ENCODE data around the gene ABHD12B.

ABHD12B gene

DNA sequence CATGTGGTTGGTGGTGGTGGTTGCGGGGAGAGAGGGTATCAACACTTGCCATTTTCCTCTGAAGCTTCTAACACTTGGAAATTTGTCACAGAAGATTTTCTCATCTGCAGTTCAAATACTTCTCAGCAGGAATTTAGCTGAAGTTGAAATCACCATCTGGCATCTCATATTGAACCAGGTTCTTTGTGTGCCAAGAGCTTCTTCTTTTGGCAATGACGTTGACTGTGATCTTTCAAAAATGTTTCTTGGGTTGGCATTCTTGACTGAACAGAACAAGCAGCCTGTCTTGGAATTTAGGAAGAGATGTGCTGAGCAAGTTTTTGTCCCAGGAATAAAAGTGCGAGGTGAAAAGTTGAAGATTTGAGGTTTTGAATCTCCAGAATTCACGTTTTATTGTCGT is 32.2 kb upstream of the ABHD12B start:
- Histone ChIP-seq H2AK5ac (ENCODE audit: low read depth, low read length) (no peak overlapping the region), H2BK12ac (ENCODE audit: low read length) (no peak overlapping the region), H2BK120ac (ENCODE audit: low read depth, low read length) (no peak overlapping the region), H3K27ac (replicated peaks; ENCODE audit: low read length) (no peak overlapping the region), H3K18ac (ENCODE audit: low read length) (no peak overlapping the region), H2AFZ (ENCODE audit: low read length) (no peak overlapping the region), H3K4me3 (ENCODE audit: low read length in 2 of 2) (no peak overlapping the region), H3K4ac (ENCODE audit: low read length) (no peak overlapping the region), H3K9ac (ENCODE audit: low read depth, low read length, poor library complexity) (no peak overlapping the region), H2BK15ac (ENCODE audit: low read length) (no peak overlapping the region), H3K36me3 (replicated peaks in 1 of 2; ENCODE audit: control insufficient read depth in 2 of 2, insufficient read depth in 2 of 2, low read length in 2 of 2) (no peaks in the 10 kb centered on the region), H3K27me3 (ENCODE audit: control insufficient read depth in 3 of 3, insufficient read depth in 3 of 3, low read depth in 1 of 3, low read length in 3 of 3) (peaks cover 0 to 29% (median 0%) of the 10 kb centered on the region in 3 experiments), H3K9me3 (replicated peaks in 1 of 2; ENCODE audit: control insufficient read depth in 2 of 2, insufficient read depth in 1 of 2, low read depth in 1 of 2, low read length in 2 of 2) (no peaks in the 10 kb centered on the region), H3K4me1 (ENCODE audit: control insufficient read depth in 2 of 2, insufficient read depth in 1 of 2, low read depth in 1 of 2, low read length in 2 of 2) (peaks cover 6 to 9% of the 10 kb centered on the region in 2 donors), H4K91ac (ENCODE audit: low read depth, low read length, poor library complexity) (no peak overlapping the region), H3K14ac (ENCODE audit: low read length) (no peak overlapping the region), H3K23ac (ENCODE audit: low read depth, low read length, poor library complexity) (no peak overlapping the region), H3K79me1 (ENCODE audit: low read depth, low read length) (no peaks in the 10 kb centered on the region), H3K4me2 (ENCODE audit: insufficient read depth, low read length, poor library complexity, severe bottlenecking) (no peak overlapping the region), H4K8ac (ENCODE audit: low read depth, low read length) (no peak overlapping the region), H2BK5ac (ENCODE audit: low read length) (no peak overlapping the region)
- no peak for DNase-seq (ENCODE audit: low spot score)
- WGBS, 2 donors (ENCODE audit: extremely low coverage in 2 of 2, insufficient read length in 2 of 2, insufficient replicate concordance in 1 of 2): no CpG with 5 or more reads among the region's 5 CpGs

DNA sequence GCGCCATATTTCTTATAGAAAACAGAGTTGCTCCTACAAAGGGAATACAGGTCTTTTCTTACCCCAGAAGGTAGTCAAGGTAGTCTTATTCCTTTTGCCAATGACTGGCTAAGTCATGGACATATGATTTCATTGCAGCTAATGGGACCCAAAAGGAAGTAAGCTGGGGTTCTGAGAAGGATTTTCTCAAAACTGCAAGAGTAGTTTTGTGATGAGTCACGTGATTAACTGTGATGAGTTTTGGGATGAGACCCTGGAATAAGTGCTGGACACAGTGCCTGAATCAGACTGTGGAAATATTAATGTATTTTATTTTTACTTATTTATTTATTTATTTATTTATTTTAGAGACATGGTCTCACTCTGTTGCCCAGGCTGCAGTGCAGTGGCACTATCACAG is 27.5 kb upstream of the ABHD12B start:
- H3K27ac ChIP-seq (replicated peaks; ENCODE audit: low read length): no peak overlapping the region
- no peak overlapping the region for H2AK5ac ChIP-seq (ENCODE audit: low read depth, low read length)
- no peak overlapping the region for H4K8ac ChIP-seq (ENCODE audit: low read depth, low read length)
- no peak overlapping the region for H4K91ac ChIP-seq (ENCODE audit: low read depth, low read length, poor library complexity)
- H2AFZ ChIP-seq (ENCODE audit: low read length): no peak overlapping the region
- no peak overlapping the region for H3K9ac ChIP-seq (ENCODE audit: low read depth, low read length, poor library complexity)
- H2BK5ac ChIP-seq (ENCODE audit: low read length): no peak overlapping the region
- no peak overlapping the region for H3K4me3 ChIP-seq (ENCODE audit: low read length in 2 of 2)
- H3K4me1 ChIP-seq (ENCODE audit: control insufficient read depth in 2 of 2, insufficient read depth in 1 of 2, low read depth in 1 of 2, low read length in 2 of 2): peaks cover 0 to 7% of the 10 kb centered on the region in 2 donors
- no peak overlapping the region for H3K18ac ChIP-seq (ENCODE audit: low read length)
- H3K23ac ChIP-seq (ENCODE audit: low read depth, low read length, poor library complexity): no peak overlapping the region
- H2BK12ac ChIP-seq (ENCODE audit: low read length): no peak overlapping the region
- H3K79me1 ChIP-seq (ENCODE audit: low read depth, low read length): no peaks in the 10 kb centered on the region
- H3K14ac ChIP-seq (ENCODE audit: low read length): no peak overlapping the region
- no peak overlapping the region for H3K4ac ChIP-seq (ENCODE audit: low read length)
- H2BK15ac ChIP-seq (ENCODE audit: low read length): no peak overlapping the region
- no peak overlapping the region for H2BK120ac ChIP-seq (ENCODE audit: low read depth, low read length)
- no CpG with 5 or more reads among the region's 2 CpGs for WGBS, 2 donors (ENCODE audit: extremely low coverage in 2 of 2, insufficient read length in 2 of 2, insufficient replicate concordance in 1 of 2)
- peaks cover 0 to 26% (median 0%) of the 10 kb centered on the region in 3 experiments for H3K27me3 ChIP-seq (ENCODE audit: control insufficient read depth in 3 of 3, insufficient read depth in 3 of 3, low read depth in 1 of 3, low read length in 3 of 3)
- peaks cover 0 to 2% of the 10 kb centered on the region in 2 donors for H3K36me3 ChIP-seq (replicated peaks in 1 of 2; ENCODE audit: control insufficient read depth in 2 of 2, insufficient read depth in 2 of 2, low read length in 2 of 2)
- no peak for DNase-seq (ENCODE audit: low spot score)
- no peak overlapping the region for H3K4me2 ChIP-seq (ENCODE audit: insufficient read depth, low read length, poor library complexity, severe bottlenecking)
- no peaks in the 10 kb centered on the region for H3K9me3 ChIP-seq (replicated peaks in 1 of 2; ENCODE audit: control insufficient read depth in 2 of 2, insufficient read depth in 1 of 2, low read depth in 1 of 2, low read length in 2 of 2)

DNA sequence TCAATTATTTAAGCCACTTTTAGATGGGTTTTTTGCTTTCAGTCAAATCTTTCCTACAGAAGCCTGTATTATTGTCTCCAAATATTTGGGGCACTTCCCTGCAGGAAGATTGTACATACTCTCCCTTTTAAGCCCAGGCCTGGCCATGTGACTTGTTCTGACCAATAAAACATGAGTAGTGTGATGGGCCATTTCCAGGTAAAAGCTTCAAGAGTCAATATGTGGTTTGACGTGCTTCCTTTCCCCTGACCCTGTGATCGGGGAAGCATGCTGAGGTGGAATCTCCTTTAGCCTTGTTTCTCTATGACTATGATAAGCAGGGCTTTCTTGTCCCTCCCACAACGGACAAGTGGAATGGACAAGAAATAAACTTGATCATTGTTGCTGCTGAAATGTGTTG is 26.7 kb upstream of the ABHD12B start:
- no peak overlapping the region for H3K4me2 ChIP-seq (ENCODE audit: insufficient read depth, low read length, poor library complexity, severe bottlenecking)
- no peak overlapping the region for H2AK5ac ChIP-seq (ENCODE audit: low read depth, low read length)
- no peak overlapping the region for H2BK12ac ChIP-seq (ENCODE audit: low read length)
- H4K91ac ChIP-seq (ENCODE audit: low read depth, low read length, poor library complexity): no peak overlapping the region
- H2BK15ac ChIP-seq (ENCODE audit: low read length): no peak overlapping the region
- no peak overlapping the region for H2BK120ac ChIP-seq (ENCODE audit: low read depth, low read length)
- no peak overlapping the region for H3K4ac ChIP-seq (ENCODE audit: low read length)
- no peak overlapping the region for H2BK5ac ChIP-seq (ENCODE audit: low read length)
- H3K9ac ChIP-seq (ENCODE audit: low read depth, low read length, poor library complexity): no peak overlapping the region
- H3K36me3 ChIP-seq (replicated peaks in 1 of 2; ENCODE audit: control insufficient read depth in 2 of 2, insufficient read depth in 2 of 2, low read length in 2 of 2): peaks cover 0 to 2% of the 10 kb centered on the region in 2 donors
- no peak overlapping the region for H3K23ac ChIP-seq (ENCODE audit: low read depth, low read length, poor library complexity)
- no peak overlapping the region for H3K4me3 ChIP-seq (ENCODE audit: low read length in 2 of 2)
- H3K79me1 ChIP-seq (ENCODE audit: low read depth, low read length): no peaks in the 10 kb centered on the region
- H3K14ac ChIP-seq (ENCODE audit: low read length): no peak overlapping the region
- no peaks in the 10 kb centered on the region for H3K9me3 ChIP-seq (replicated peaks in 1 of 2; ENCODE audit: control insufficient read depth in 2 of 2, insufficient read depth in 1 of 2, low read depth in 1 of 2, low read length in 2 of 2)
- H3K27ac ChIP-seq (replicated peaks; ENCODE audit: low read length): no peak overlapping the region
- H2AFZ ChIP-seq (ENCODE audit: low read length): no peak overlapping the region
- peaks cover 0 to 19% (median 0%) of the 10 kb centered on the region in 3 experiments for H3K27me3 ChIP-seq (ENCODE audit: control insufficient read depth in 3 of 3, insufficient read depth in 3 of 3, low read depth in 1 of 3, low read length in 3 of 3)
- DNase-seq (ENCODE audit: low spot score): no peak
- no peak overlapping the region for H3K18ac ChIP-seq (ENCODE audit: low read length)
- no CpG with 5 or more reads among the region's 3 CpGs for WGBS, 2 donors (ENCODE audit: extremely low coverage in 2 of 2, insufficient read length in 2 of 2, insufficient replicate concordance in 1 of 2)
- peaks cover 0 to 5% of the 10 kb centered on the region in 2 donors for H3K4me1 ChIP-seq (ENCODE audit: control insufficient read depth in 2 of 2, insufficient read depth in 1 of 2, low read depth in 1 of 2, low read length in 2 of 2)
- no peak overlapping the region for H4K8ac ChIP-seq (ENCODE audit: low read depth, low read length)

DNA sequence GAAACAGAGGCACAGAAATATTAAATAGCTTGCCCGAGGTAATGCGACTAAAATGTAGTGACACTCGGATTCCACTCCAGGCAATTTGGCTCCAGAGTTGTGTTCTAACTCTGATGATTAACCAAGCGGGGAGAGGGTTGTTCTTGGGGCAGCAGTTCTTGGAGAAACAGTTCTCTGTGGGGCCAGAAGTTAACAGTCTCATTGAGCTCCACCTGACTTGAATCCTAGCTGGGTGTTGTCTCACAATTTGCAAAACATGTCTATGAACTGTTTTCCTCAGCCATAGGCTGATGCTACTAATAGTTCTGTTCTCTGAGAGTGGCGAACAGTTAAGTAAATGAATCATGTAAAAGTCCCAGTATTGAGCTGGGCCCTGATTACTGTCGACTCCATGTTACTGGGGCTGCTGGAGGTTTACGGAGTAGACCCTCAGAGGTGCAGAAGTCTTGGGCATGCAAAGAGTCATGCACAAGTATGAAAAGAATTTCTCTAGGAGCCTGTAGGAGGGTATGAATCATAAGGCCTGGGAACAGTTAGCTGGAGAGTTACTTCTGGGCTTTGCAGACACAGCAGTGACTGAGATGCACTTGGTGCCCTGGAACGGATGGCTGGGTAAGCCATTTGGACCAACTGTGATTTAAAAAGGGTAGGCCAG is 25.5 kb upstream of the ABHD12B start:
- DNase-seq (ENCODE audit: low spot score): no peak
- Histone ChIP-seq H3K79me1 (ENCODE audit: low read depth, low read length) (no peaks in the 10 kb centered on the region), H3K27ac (replicated peaks; ENCODE audit: low read length) (no peak overlapping the region), H4K91ac (ENCODE audit: low read depth, low read length, poor library complexity) (no peak overlapping the region), H2AFZ (ENCODE audit: low read length) (no peak overlapping the region), H3K27me3 (ENCODE audit: control insufficient read depth in 3 of 3, insufficient read depth in 3 of 3, low read depth in 1 of 3, low read length in 3 of 3) (peaks cover 0 to 16% (median 0%) of the 10 kb centered on the region in 3 experiments), H3K4me1 (ENCODE audit: control insufficient read depth in 2 of 2, insufficient read depth in 1 of 2, low read depth in 1 of 2, low read length in 2 of 2) (no peaks in the 10 kb centered on the region), H3K4me3 (ENCODE audit: low read length in 2 of 2) (no peak overlapping the region), H3K9me3 (replicated peaks in 1 of 2; ENCODE audit: control insufficient read depth in 2 of 2, insufficient read depth in 1 of 2, low read depth in 1 of 2, low read length in 2 of 2) (no peaks in the 10 kb centered on the region), H2BK15ac (ENCODE audit: low read length) (no peak overlapping the region), H3K14ac (ENCODE audit: low read length) (no peak overlapping the region), H3K4ac (ENCODE audit: low read length) (no peak overlapping the region), H3K23ac (ENCODE audit: low read depth, low read length, poor library complexity) (no peak overlapping the region), H2BK5ac (ENCODE audit: low read length) (no peak overlapping the region), H3K9ac (ENCODE audit: low read depth, low read length, poor library complexity) (no peak overlapping the region), H2BK120ac (ENCODE audit: low read depth, low read length) (no peak overlapping the region), H4K8ac (ENCODE audit: low read depth, low read length) (no peak overlapping the region), H2BK12ac (ENCODE audit: low read length) (no peak overlapping the region), H3K18ac (ENCODE audit: low read length) (no peak overlapping the region), H3K36me3 (replicated peaks in 1 of 2; ENCODE audit: control insufficient read depth in 2 of 2, insufficient read depth in 2 of 2, low read length in 2 of 2) (peaks cover 0 to 2% of the 10 kb centered on the region in 2 donors), H2AK5ac (ENCODE audit: low read depth, low read length) (no peak overlapping the region), H3K4me2 (ENCODE audit: insufficient read depth, low read length, poor library complexity, severe bottlenecking) (no peak overlapping the region)
- no CpG with 5 or more reads among the region's 8 CpGs for WGBS, 2 donors (ENCODE audit: extremely low coverage in 2 of 2, insufficient read length in 2 of 2, insufficient replicate concordance in 1 of 2)

All from neuronal stem cell (in vitro differentiated cells).